Epidermal melanocyte (primary cell): ENCODE results near the gene AQP6.

ENCODE experiments used
- DNase-seq: peaks from one replicate; pipeline ENCODE4 v3.0.0; 2011; ENCODE audit warnings: low spot score; ENCODE audit not compliant: insufficient read length

AQP6 gene

GRCh38 chr12:49972641-49973360, at the start of gene AQP6:
TSS of gene AQP6 (plus strand) at chr12:49972947. CDS start at chr12:49973174, 227 bp downstream.
- DNase-seq = no peak

GRCh38 chr12:49923035-49923644, 49.6 kb upstream of the AQP6 start:
- DNase-seq = no peak

- DNase-seq = no peak
These were observed 48.7 kb upstream of the AQP6 start for GRCh38 chr12:49923880-49924556.

- DNase-seq = no peak
These were observed 48.0 kb upstream of the AQP6 start for GRCh38 chr12:49924628-49925246.

GRCh38 chr12:49925433-49926204, 47.1 kb upstream of the AQP6 start:
- no peak for DNase-seq

GRCh38 chr12:49928471-49928870, 44.3 kb upstream of the AQP6 start:
- DNase-seq = no peak

GRCh38 chr12:49929581-49929980, 43.2 kb upstream of the AQP6 start:
- no peak for DNase-seq

GRCh38 chr12:49930515-49931288, 42.0 kb upstream of the AQP6 start:
- no peak for DNase-seq

- no peak for DNase-seq
These were observed 40.7 kb upstream of the AQP6 start for GRCh38 chr12:49932023-49932422.

- no peak for DNase-seq
These were observed 40.1 kb upstream of the AQP6 start for GRCh38 chr12:49932533-49933130.

- DNase-seq = no peak
These were observed 39.0 kb upstream of the AQP6 start for GRCh38 chr12:49933796-49934195.

- no peak for DNase-seq
These were observed 38.2 kb upstream of the AQP6 start for GRCh38 chr12:49934505-49934904.

GRCh38 chr12:49936925-49937324, 35.8 kb upstream of the AQP6 start:
- no peak for DNase-seq

GRCh38 chr12:49937639-49938300, 35.0 kb upstream of the AQP6 start:
- DNase-seq = no peak

GRCh38 chr12:49939307-49939706, 33.4 kb upstream of the AQP6 start:
- DNase-seq = no peak

GRCh38 chr12:49939707-49940106, 33.0 kb upstream of the AQP6 start:
- DNase-seq = no peak

GRCh38 chr12:49941556-49942511, 30.9 kb upstream of the AQP6 start:
- DNase-seq = no peak

GRCh38 chr12:49942512-49942893, 30.2 kb upstream of the AQP6 start:
- DNase-seq = no peak
